GM18868 (cell line): ENCODE data around the gene MNT.

Experiments used
- ATAC-seq: cut with Tn5 transposase; IDR thresholded peaks from one replicate; pipeline ENCODE4 v1.9.1; 2021; ENCODE audit warnings: mild to moderate bottlenecking, moderate library complexity; ENCODE audit not compliant: unreplicated experiment

Gene MNT

GRCh38 chr17:2416010-2416734 is 15.3 kb upstream of the MNT start:
- no peak for ATAC-seq

- ATAC-seq = no peak
These were observed 14.2 kb upstream of the MNT start for GRCh38 chr17:2415081-2415480.

- ATAC-seq = no peak
These were observed 13.7 kb upstream of the MNT start for GRCh38 chr17:2414446-2415064.

GRCh38 chr17:2412561-2413021 is 11.7 kb upstream of the MNT start:
- ATAC-seq = no peak

- no peak for ATAC-seq
These were observed 10.1 kb upstream of the MNT start for GRCh38 chr17:2410951-2411350.

- ATAC-seq = no peak
These were observed 6.3 kb upstream of the MNT start for GRCh38 chr17:2406903-2407790.

GRCh38 chr17:2406271-2406902 is 5.5 kb upstream of the MNT start:
- ATAC-seq = no peak

GRCh38 chr17:2405247-2405926 is 4.5 kb upstream of the MNT start:
- ATAC-seq = no peak

GRCh38 chr17:2403044-2403443 is 2.2 kb upstream of the MNT start:
- ATAC-seq = no peak

- no peak for ATAC-seq
These were observed 1.7 kb upstream of the MNT start for GRCh38 chr17:2402544-2402943.

GRCh38 chr17:2401426-2402221 is 764 bp upstream of the MNT start:
- ATAC-seq = peak; percentile 44

GRCh38 chr17:2400474-2400866 is 390 bp downstream of the MNT start:
- no peak for ATAC-seq

GRCh38 chr17:2399572-2400473 is 1.0 kb downstream of the MNT start:
- peak; percentile 49 for ATAC-seq

- ATAC-seq = no peak
These were observed 1.9 kb downstream of the MNT start for GRCh38 chr17:2398655-2399571.

- no peak for ATAC-seq
These were observed 2.7 kb downstream of the MNT start for GRCh38 chr17:2398182-2398581.

GRCh38 chr17:2397247-2398171 is 3.4 kb downstream of the MNT start:
- ATAC-seq = no peak
